GM23338 (cell line): ENCODE results near the gene USP3. TPM values are rescaled to one million over a fixed set of nuclear protein-coding genes. Genes with fewer than 3 reads are reported as not detected.

Experiments
- ATAC-seq: fragments of 200-7000 bp; cut with Tn5 transposase; 3 replicates; pipeline ENCODE4 v1.9.1; 2020
- DNase-seq: peaks from one replicate; pipeline ENCODE4 v3.0.0-alpha.2; 2015; ENCODE audit warnings: low spot score
- H2AFZ ChIP-seq: fragments of 200-600 bp; sonication (generic); 2 replicates; pipeline ENCODE4 v1.8.0; 2016; ENCODE audit warnings: antibody characterized with exemption, mild to moderate bottlenecking, moderate library complexity
- H3F3A ChIP-seq: fragments of 200-600 bp; sonication (generic); replicated peaks from 2 replicates; pipeline ENCODE4 v1.8.0; 2017; ENCODE audit warnings: antibody characterized with exemption, mixed run types, low read depth
- H3K27ac ChIP-seq: fragments of 200-600 bp; sonication (generic); 2 replicates; pipeline ENCODE4 v1.6.1; 2016; ENCODE audit warnings: low read depth
- H3K27me3 ChIP-seq: fragments of 200-600 bp; sonication (generic); 2 replicates; pipeline ENCODE4 v1.8.0; 2016; ENCODE audit warnings: mild to moderate bottlenecking, mixed run types, moderate library complexity; ENCODE audit not compliant: insufficient read depth
- H3K36me3 ChIP-seq: fragments of 200-600 bp; sonication (generic); 2 replicates; pipeline ENCODE4 v1.8.0; 2016; ENCODE audit warnings: mild to moderate bottlenecking; ENCODE audit not compliant: insufficient read depth
- H3K4me1 ChIP-seq: fragments of 200-600 bp; sonication (generic); 2 replicates; pipeline ENCODE4 v1.8.0; 2016; ENCODE audit warnings: mild to moderate bottlenecking, moderate library complexity; ENCODE audit not compliant: insufficient read depth
- H3K4me2 ChIP-seq: fragments of 200-600 bp; sonication (generic); 2 replicates; pipeline ENCODE4 v1.7.1; 2017; ENCODE audit warnings: mixed run types
- H3K4me3 ChIP-seq: fragments of 200-600 bp; sonication (generic); 2 replicates; pipeline ENCODE4 v1.6.1; 2016; ENCODE audit warnings: mixed run types
- H3K79me2 ChIP-seq: fragments of 200-600 bp; sonication (generic); replicated peaks from 2 replicates; pipeline ENCODE4 v1.8.0; 2017; ENCODE audit warnings: mild to moderate bottlenecking; ENCODE audit not compliant: insufficient read depth
- H3K9me2 ChIP-seq: fragments of 200-600 bp; sonication (generic); 2 replicates; pipeline ENCODE4 v1.8.0; 2017; ENCODE audit not compliant: insufficient read depth
- H4K20me1 ChIP-seq: fragments of 200-600 bp; sonication (generic); replicated peaks from 2 replicates; pipeline ENCODE4 v1.8.0; 2017; ENCODE audit warnings: mild to moderate bottlenecking; ENCODE audit not compliant: insufficient read depth
- H3K27ac Mint-ChIP-seq: 2 replicates; pipeline ENCODE4 v1.8.0; 2020; ENCODE audit warnings: inconsistent platforms, mild to moderate bottlenecking, moderate library complexity, mixed read lengths
- H3K27me3 Mint-ChIP-seq: 3 replicates; pipeline ENCODE4 v1.8.0; 2022; ENCODE audit warnings: low read depth, mild to moderate bottlenecking, moderate library complexity, mixed read lengths, inconsistent platforms; ENCODE audit not compliant: insufficient read depth, poor library complexity
- H3K36me3 Mint-ChIP-seq: 3 replicates; pipeline ENCODE4 v1.8.0; 2021; ENCODE audit warnings: low read depth, mild to moderate bottlenecking, inconsistent platforms, moderate library complexity, mixed read lengths
- H3K4me1 Mint-ChIP-seq: 3 replicates; pipeline ENCODE4 v1.8.0; 2020; ENCODE audit warnings: mild to moderate bottlenecking, inconsistent platforms, mixed read lengths
- H3K4me3 Mint-ChIP-seq: 3 replicates; pipeline ENCODE4 v1.8.0; 2021; ENCODE audit warnings: moderate library complexity, mild to moderate bottlenecking, inconsistent platforms, mixed read lengths
- H3K9me3 Mint-ChIP-seq: 3 replicates; pipeline ENCODE4 v1.8.0; 2020; ENCODE audit warnings: moderate library complexity, mild to moderate bottlenecking, inconsistent platforms, mixed read lengths
- CREB1 ChIP-seq: fragments of 250-450 bp; sonication (Bioruptor Pico); IDR thresholded peaks from 2 replicates; pipeline ENCODE4 v1.5.0; 2020; ENCODE audit warnings: low read depth, mild to moderate bottlenecking, moderate library complexity
- ETS1 ChIP-seq: IDR thresholded peaks from 2 replicates; pipeline ENCODE4 v1.6.1; 2016; ENCODE audit warnings: antibody characterized with exemption
- EZH2 ChIP-seq: fragments of 200-600 bp; sonication (generic); IDR thresholded peaks from one replicate; pipeline ENCODE4 v1.8.0; 2017; ENCODE audit warnings: antibody characterized with exemption, mild to moderate bottlenecking, low read depth; ENCODE audit not compliant: unreplicated experiment
- EZH2phosphoT487 ChIP-seq: fragments of 200-600 bp; sonication (generic); IDR thresholded peaks from one replicate; pipeline ENCODE4 v1.8.1; 2018; ENCODE audit warnings: antibody characterized with exemption; ENCODE audit not compliant: unreplicated experiment
- JUNB ChIP-seq: IDR thresholded peaks from one replicate; pipeline ENCODE4 v1.6.1; 2016; ENCODE audit warnings: antibody characterized with exemption; ENCODE audit not compliant: unreplicated experiment
- NANOG ChIP-seq: IDR thresholded peaks from 2 replicates; pipeline ENCODE4 v1.6.1; 2016; ENCODE audit warnings: antibody characterized with exemption, borderline replicate concordance
- POLR2AphosphoS5 ChIP-seq: IDR thresholded peaks from 2 replicates; pipeline ENCODE4 v1.6.1; 2016; ENCODE audit warnings: antibody characterized with exemption, low read depth
- REST ChIP-seq: IDR thresholded peaks from one replicate; pipeline ENCODE4 v1.6.1; 2018; ENCODE audit warnings: antibody characterized with exemption; ENCODE audit not compliant: unreplicated experiment
- STAT1 ChIP-seq: IDR thresholded peaks from one replicate; pipeline ENCODE4 v1.6.1; 2016; ENCODE audit warnings: antibody characterized with exemption; ENCODE audit not compliant: unreplicated experiment
- ZNF114 ChIP-seq: fragments of 250-450 bp; sonication (Bioruptor Pico); IDR thresholded peaks from 2 replicates; pipeline ENCODE4 v1.5.0; 2020; ENCODE audit warnings: mild to moderate bottlenecking, moderate library complexity
- ZNF331 ChIP-seq: fragments of 250-450 bp; sonication (Bioruptor Pico); IDR thresholded peaks from 2 replicates; pipeline ENCODE4 v1.5.0; 2020; ENCODE audit warnings: low read depth, mild to moderate bottlenecking, moderate library complexity
- polyA plus RNA-seq: library from polyadenylated mRNA; unstranded; fragments of >200 nt; fragmentation: Nextera tagmentation; extraction: Ambion mirVana; gene quantifications from 2 replicates; pipeline ENCODE4 v1.2.1, GENCODE V29; 2016
- total RNA-seq: library from RNA; depleted of rRNA; stranded (reverse); fragments of >200 nt; shearing (Covaris generic); gene quantifications from 2 replicates; pipeline ENCODE4 v1.2.3, GENCODE V29; 2014

Gene USP3
- total and polyA plus RNA-seq, 2 experiments from 2014 or later = 9.7 to 9.9 TPM

GRCh38 chr15:63507878-63508818 lies 3.8 kb downstream of the USP3 start:
- Mint-ChIP-seq H3K27ac (no peak overlapping the region), H3K4me3 (no peak overlapping the region), H3K27me3 (peaks cover 36% of the 10 kb centered on the region), H3K4me1 (peaks cover 63% of the 10 kb centered on the region), H3K36me3 (no peaks in the 10 kb centered on the region), H3K9me3 (no peaks in the 10 kb centered on the region)
- no peak overlapping the region for H3K27ac ChIP-seq
- no peak overlapping the region for H3K4me2 ChIP-seq
- H3F3A ChIP-seq = no peaks in the 10 kb centered on the region
- H3K27me3 ChIP-seq = peaks cover 74% of the 10 kb centered on the region
- ATAC-seq = no peak
- no peak for TF ChIP-seq NANOG
- TF ChIP-seq EZH2phosphoT487 = no peak
- TF ChIP-seq ETS1 = no peak
- TF ChIP-seq JUNB = no peak
- no peak for TF ChIP-seq POLR2AphosphoS5
- no peak for TF ChIP-seq ZNF114 (CRISPR knock-in tag)
- TF ChIP-seq STAT1 = no peak
- no peak for TF ChIP-seq REST
- TF ChIP-seq CREB1 (CRISPR knock-in tag) = no peak
- no peak for TF ChIP-seq ZNF331 (CRISPR knock-in tag)
- TF ChIP-seq EZH2 = no peak
- H3K36me3 ChIP-seq = no peaks in the 10 kb centered on the region
- peaks cover 25% of the 10 kb centered on the region for H4K20me1 ChIP-seq
- H3K4me1 ChIP-seq = peaks cover 21% of the 10 kb centered on the region; the same call in 1 of the 2 replicates
- H2AFZ ChIP-seq = no peak overlapping the region
- DNase-seq = no peak
- H3K9me2 ChIP-seq = no peaks in the 10 kb centered on the region
- H3K4me3 ChIP-seq = no peak overlapping the region
- no peaks in the 10 kb centered on the region; the same call in 1 of the 2 replicates for H3K79me2 ChIP-seq
